OCI-LY1 (cell line): Measurements from ENCODE around the gene CCDC116.
A peak's percentile ranks its signal among the peaks of the same experiment; 100 is the strongest.

Experiments used
- H2AFZ ChIP-seq: fragments of 200-600 bp; sonication (generic), shearing (Covaris generic); 2 replicates; pipeline ENCODE4 v1.6.0; 2014; ENCODE audit warnings: antibody characterized with exemption, mild to moderate bottlenecking, low read length
- H3F3A ChIP-seq: fragments of 200-600 bp; sonication (generic), shearing (Covaris generic); 2 replicates; pipeline ENCODE4 v1.6.0; 2014; ENCODE audit warnings: mild to moderate bottlenecking, antibody characterized with exemption, low read length, moderate library complexity; ENCODE audit not compliant: insufficient read depth
- H3K27ac ChIP-seq: fragments of 200-600 bp; sonication (generic); 2 replicates; pipeline ENCODE4 v1.5.1; 2014; ENCODE audit warnings: low read length, mixed run types, mild to moderate bottlenecking, low read depth; ENCODE audit not compliant: poor library complexity, severe bottlenecking
- H3K27me3 ChIP-seq: fragments of 200-600 bp; sonication (generic); 2 replicates; pipeline ENCODE4 v1.6.0; 2014; ENCODE audit warnings: antibody characterized with exemption, mild to moderate bottlenecking, low read length, moderate library complexity; ENCODE audit not compliant: insufficient read depth
- H3K36me3 ChIP-seq: fragments of 200-600 bp; sonication (generic); 2 replicates; pipeline ENCODE4 v1.6.1; 2014; ENCODE audit warnings: mild to moderate bottlenecking, antibody characterized with exemption, low read length, moderate library complexity, mixed read lengths; ENCODE audit not compliant: insufficient read depth
- H3K4me1 ChIP-seq: fragments of 200-600 bp; sonication (generic); 2 replicates; pipeline ENCODE4 v1.5.1; 2014; ENCODE audit warnings: mild to moderate bottlenecking, low read length, moderate library complexity; ENCODE audit not compliant: insufficient read depth, severe bottlenecking
- H3K4me2 ChIP-seq: fragments of 200-600 bp; sonication (generic), shearing (Covaris generic); 2 replicates; pipeline ENCODE4 v1.6.1; 2014; ENCODE audit warnings: low read length
- H3K4me3 ChIP-seq: fragments of 200-600 bp; sonication (generic); 2 replicates; pipeline ENCODE4 v1.5.1; 2014; ENCODE audit warnings: low read length, low read depth, mild to moderate bottlenecking, mixed read lengths; ENCODE audit not compliant: poor library complexity, severe bottlenecking
- H3K79me2 ChIP-seq: fragments of 200-600 bp; shearing (Covaris generic); 2 replicates; pipeline ENCODE4 v1.6.1; 2016; ENCODE audit warnings: mixed run types, low read length, mixed read lengths; ENCODE audit not compliant: insufficient read depth
- H3K9ac ChIP-seq: fragments of 200-600 bp; sonication (generic), shearing (Covaris generic); 2 replicates; pipeline ENCODE4 v1.6.1; 2014; ENCODE audit warnings: mild to moderate bottlenecking, low read length, mixed read lengths
- H3K9me2 ChIP-seq: fragments of 200-600 bp; sonication (generic), shearing (Covaris generic); 2 replicates; pipeline ENCODE4 v1.6.1; 2014; ENCODE audit warnings: low read depth, mild to moderate bottlenecking, low read length, mixed read lengths
- H3K9me3 ChIP-seq: fragments of 200-600 bp; shearing (Covaris generic); 2 replicates; pipeline ENCODE4 v1.6.1; 2014; ENCODE audit warnings: low read length, mixed read lengths
- H4K20me1 ChIP-seq: fragments of 200-600 bp; sonication (generic), shearing (Covaris generic); 2 replicates; pipeline ENCODE4 v1.6.0; 2016; ENCODE audit warnings: mild to moderate bottlenecking, low read length; ENCODE audit not compliant: insufficient read depth
- EZH2 ChIP-seq: fragments of 200-600 bp; sonication (generic), shearing (Covaris generic); IDR thresholded peaks from 2 replicates; pipeline ENCODE4 v1.8.0; 2017; ENCODE audit warnings: borderline replicate concordance, mixed run types, mild to moderate bottlenecking, antibody characterized with exemption, low read length, moderate library complexity, mixed read lengths
- TF ChIP-seq, protein P1 (sequence below): fragments of 200-600 bp; sonication (generic), shearing (Covaris generic); IDR thresholded peaks from 2 replicates; pipeline ENCODE4 v1.5.1; 2017; ENCODE audit warnings: mild to moderate bottlenecking, antibody characterized with exemption, low read length, moderate library complexity, mixed read lengths

Gene CCDC116

DNA sequence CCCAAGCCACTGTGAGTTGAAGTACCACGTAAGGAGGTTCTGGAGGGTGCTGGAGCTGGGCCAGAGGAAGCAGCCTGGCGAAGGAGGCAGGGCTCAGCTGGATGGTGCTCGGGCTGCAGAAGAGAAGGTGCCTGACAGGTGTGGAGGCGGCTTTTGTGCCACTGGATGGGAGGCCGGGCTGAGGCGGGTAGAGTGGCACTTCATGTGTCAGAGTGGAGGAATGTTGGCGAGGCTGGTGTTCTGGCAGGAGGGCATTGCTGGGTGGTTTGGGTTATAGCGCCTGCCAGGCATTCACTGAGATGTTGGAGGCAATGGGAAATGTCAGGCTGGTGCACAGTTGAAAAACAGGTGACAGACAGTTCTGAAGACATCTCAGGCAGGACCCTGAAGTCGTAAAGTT lies 40.9 kb upstream of the CCDC116 start:
- no peaks in the 10 kb centered on the region for H4K20me1 ChIP-seq
- no peaks in the 10 kb centered on the region for H3K9me2 ChIP-seq
- H3K4me1 ChIP-seq: peaks cover 36% of the 10 kb centered on the region
- H3K36me3 ChIP-seq: peaks cover 46% of the 10 kb centered on the region
- no peak overlapping the region for H3K4me3 ChIP-seq
- H3K27ac ChIP-seq: peak overlapping the region; percentile 52
- H3F3A ChIP-seq: no peaks in the 10 kb centered on the region
- H3K9ac ChIP-seq: no peak overlapping the region; the same call in 1 of the 2 replicates
- TF ChIP-seq EZH2: no peak
- TF ChIP-seq, protein P1, sequence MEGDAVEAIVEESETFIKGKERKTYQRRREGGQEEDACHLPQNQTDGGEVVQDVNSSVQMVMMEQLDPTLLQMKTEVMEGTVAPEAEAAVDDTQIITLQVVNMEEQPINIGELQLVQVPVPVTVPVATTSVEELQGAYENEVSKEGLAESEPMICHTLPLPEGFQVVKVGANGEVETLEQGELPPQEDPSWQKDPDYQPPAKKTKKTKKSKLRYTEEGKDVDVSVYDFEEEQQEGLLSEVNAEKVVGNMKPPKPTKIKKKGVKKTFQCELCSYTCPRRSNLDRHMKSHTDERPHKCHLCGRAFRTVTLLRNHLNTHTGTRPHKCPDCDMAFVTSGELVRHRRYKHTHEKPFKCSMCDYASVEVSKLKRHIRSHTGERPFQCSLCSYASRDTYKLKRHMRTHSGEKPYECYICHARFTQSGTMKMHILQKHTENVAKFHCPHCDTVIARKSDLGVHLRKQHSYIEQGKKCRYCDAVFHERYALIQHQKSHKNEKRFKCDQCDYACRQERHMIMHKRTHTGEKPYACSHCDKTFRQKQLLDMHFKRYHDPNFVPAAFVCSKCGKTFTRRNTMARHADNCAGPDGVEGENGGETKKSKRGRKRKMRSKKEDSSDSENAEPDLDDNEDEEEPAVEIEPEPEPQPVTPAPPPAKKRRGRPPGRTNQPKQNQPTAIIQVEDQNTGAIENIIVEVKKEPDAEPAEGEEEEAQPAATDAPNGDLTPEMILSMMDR: no peak
- H3K9me3 ChIP-seq: no peaks in the 10 kb centered on the region
- peak overlapping the region; percentile 32; the same call in 1 of the 2 replicates for H3K4me2 ChIP-seq
- peaks cover 77% of the 10 kb centered on the region for H3K79me2 ChIP-seq
- H3K27me3 ChIP-seq: no peaks in the 10 kb centered on the region
- no peak overlapping the region for H2AFZ ChIP-seq

DNA sequence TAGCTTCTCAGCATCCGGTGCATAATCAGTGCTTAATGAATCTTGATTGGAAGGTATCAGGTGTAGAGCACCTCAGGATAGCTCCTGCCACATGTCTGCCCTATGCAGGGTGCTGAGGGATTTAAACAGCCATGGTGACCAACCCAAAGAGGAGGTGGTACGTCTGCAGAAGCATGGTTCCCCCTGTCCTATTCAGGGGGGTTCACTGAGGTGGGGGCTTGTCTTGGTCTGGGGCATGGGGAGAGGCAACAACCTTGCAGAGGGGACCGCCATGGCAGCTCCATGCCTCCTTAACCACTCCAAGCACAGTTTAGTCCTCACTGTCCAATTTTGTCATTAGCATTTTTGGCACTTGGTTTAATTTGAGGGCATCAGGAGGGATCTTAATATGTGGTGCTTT lies 40.1 kb upstream of the CCDC116 start:
- Histone ChIP-seq H3K79me2 (peaks cover 82% of the 10 kb centered on the region), H4K20me1 (no peaks in the 10 kb centered on the region), H3K9me2 (no peaks in the 10 kb centered on the region), H3K4me3 (no peak overlapping the region), H3K27me3 (no peaks in the 10 kb centered on the region), H3K27ac (no peak overlapping the region), H2AFZ (no peak overlapping the region), H3K4me1 (peaks cover 29% of the 10 kb centered on the region), H3K4me2 (no peak overlapping the region), H3K9ac (no peak overlapping the region), H3K36me3 (peaks cover 48% of the 10 kb centered on the region), H3F3A (no peaks in the 10 kb centered on the region), H3K9me3 (no peaks in the 10 kb centered on the region)
- no peak for TF ChIP-seq EZH2
- TF ChIP-seq, protein P1: no peak

DNA sequence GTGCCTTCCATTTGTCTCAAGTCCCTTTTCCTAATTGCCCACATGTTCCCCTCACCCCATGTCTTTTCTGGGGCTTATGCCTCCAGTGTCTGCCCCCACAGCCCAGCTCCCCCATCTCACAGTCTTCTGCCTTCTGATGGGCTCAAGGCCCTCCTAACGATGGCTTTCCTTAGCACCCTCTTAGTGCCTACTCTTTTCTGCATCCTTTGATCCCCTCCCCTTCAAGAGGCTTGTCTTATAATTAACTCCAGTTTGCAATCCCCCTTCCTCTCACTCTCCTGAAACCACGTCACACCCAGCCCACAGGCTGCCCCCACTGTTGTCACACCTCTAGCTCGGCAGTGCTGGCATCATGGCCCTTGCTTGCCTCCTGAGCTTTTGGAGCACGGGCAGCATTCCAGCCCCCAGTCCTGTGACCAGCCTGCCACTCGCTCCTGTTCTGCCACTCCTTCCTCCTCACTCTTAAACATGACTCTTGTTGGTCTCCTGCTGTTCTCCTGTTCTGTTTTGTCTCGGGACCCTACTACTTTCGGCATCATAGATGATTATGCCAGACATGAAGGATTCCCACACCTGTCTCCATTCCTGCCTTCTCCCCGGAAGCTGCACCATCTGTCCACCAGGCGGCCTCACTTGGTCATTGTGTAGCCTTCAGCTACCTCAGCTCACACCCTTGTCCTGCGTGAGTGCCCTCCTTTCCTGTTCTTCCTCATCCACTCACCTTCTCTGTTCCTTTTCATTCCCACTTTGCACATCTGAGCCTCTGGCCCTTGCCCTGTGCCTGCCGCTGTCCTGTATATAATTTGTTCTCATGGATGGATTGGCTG lies 38.9 kb upstream of the CCDC116 start:
- Histone ChIP-seq H3K27me3 (no peaks in the 10 kb centered on the region), H3K4me1 (peaks cover 19% of the 10 kb centered on the region), H3K9ac (no peak overlapping the region), H3K36me3 (peaks cover 48% of the 10 kb centered on the region), H3K4me2 (no peak overlapping the region), H4K20me1 (no peaks in the 10 kb centered on the region), H3K9me2 (no peaks in the 10 kb centered on the region), H3K79me2 (peaks cover 80% of the 10 kb centered on the region), H3F3A (no peaks in the 10 kb centered on the region), H3K9me3 (no peaks in the 10 kb centered on the region), H3K27ac (no peak overlapping the region), H3K4me3 (no peak overlapping the region), H2AFZ (no peak overlapping the region)
- TF ChIP-seq, protein P1: no peak; the same call in 1 of the 2 replicates
- TF ChIP-seq EZH2: no peak
